ENCODE data around the gene SYNE1.

DNA sequence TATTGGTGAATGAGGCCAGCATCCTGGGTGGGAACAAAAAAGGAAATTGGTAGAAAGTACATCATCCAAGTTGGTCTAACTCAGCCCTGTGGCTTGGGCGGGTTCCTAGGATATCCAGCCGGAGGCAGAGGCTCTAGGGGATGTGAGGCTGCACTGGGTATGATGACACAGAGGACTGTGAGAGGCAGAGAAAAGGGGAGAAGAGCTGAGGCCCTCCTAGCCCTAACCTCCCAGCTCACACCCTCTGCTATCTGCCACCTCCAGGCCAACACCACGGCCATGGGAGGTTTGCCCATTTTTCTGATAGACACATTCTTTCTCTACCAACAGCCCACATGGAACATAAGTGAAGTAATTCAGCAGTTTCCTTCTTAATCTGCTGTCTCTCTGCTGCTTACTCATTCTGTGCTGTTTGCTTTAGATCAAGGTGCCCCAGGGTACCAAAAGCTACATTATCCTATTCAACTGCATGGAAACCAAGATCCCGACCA, 545.3 kb downstream of the SYNE1 start:
- TF ChIP-seq YY1 (IDR thresholded peaks at IDR 0.05; ENCODE audit: low read depth, low read length) (no peak), GTF2F1 (IDR thresholded peaks at IDR 0.05; ENCODE audit: borderline replicate concordance, low read depth, low read length) (no peak), RNF2 (IDR thresholded peaks at IDR 0.05; ENCODE audit: borderline replicate concordance, low read depth, low read length, missing control alignments, poor library complexity, severe bottlenecking) (no peak), ZNF274 (IDR thresholded peaks at IDR 0.05; ENCODE audit: borderline replicate concordance, extremely low read depth, low read length) (no peak)
- TF ChIP-seq, protein P1, sequence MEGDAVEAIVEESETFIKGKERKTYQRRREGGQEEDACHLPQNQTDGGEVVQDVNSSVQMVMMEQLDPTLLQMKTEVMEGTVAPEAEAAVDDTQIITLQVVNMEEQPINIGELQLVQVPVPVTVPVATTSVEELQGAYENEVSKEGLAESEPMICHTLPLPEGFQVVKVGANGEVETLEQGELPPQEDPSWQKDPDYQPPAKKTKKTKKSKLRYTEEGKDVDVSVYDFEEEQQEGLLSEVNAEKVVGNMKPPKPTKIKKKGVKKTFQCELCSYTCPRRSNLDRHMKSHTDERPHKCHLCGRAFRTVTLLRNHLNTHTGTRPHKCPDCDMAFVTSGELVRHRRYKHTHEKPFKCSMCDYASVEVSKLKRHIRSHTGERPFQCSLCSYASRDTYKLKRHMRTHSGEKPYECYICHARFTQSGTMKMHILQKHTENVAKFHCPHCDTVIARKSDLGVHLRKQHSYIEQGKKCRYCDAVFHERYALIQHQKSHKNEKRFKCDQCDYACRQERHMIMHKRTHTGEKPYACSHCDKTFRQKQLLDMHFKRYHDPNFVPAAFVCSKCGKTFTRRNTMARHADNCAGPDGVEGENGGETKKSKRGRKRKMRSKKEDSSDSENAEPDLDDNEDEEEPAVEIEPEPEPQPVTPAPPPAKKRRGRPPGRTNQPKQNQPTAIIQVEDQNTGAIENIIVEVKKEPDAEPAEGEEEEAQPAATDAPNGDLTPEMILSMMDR (IDR thresholded peaks at IDR 0.05; ENCODE audit: control extremely low read depth in 1 of 3, insufficient read depth in 1 of 3, low read depth in 1 of 3, low read length in 3 of 3), result no peak

Data from H1 (cell line).